ENCODE results near the gene GJB5. TPM values are rescaled to one million over a fixed set of nuclear protein-coding genes. Genes with fewer than 3 reads are reported as not detected.

The GJB5 gene
- total RNA-seq, 1 experiment from 2014 or later = not detected

GRCh38 chr1:34755961-34756360, 1.1 kb downstream of the GJB5 start:
- H3K36me3 Mint-ChIP-seq (ENCODE audit: insufficient read depth, unreplicated experiment) = no peaks in the 10 kb centered on the region
- no peak for TF ChIP-seq CTCF (IDR thresholded peaks at IDR 0.05; ENCODE audit: insufficient read depth in 1 of 2, low read depth in 1 of 2, low read length in 1 of 2, severe bottlenecking in 1 of 2, unreplicated experiment in 1 of 2)
- intact Hi-C loops (cut with micrococcal nuclease; ENCODE audit: unreplicated experiment) = no loop called here
- no peak overlapping the region for H3K4me3 Mint-ChIP-seq (ENCODE audit: unreplicated experiment)
- H3K27ac Mint-ChIP-seq (ENCODE audit: unreplicated experiment) = no peak overlapping the region
- Histone ChIP-seq H3K9me3 (no peaks in the 10 kb centered on the region), H3K27me3 (replicated peaks; ENCODE audit: control insufficient read depth, insufficient read depth, low read length) (no peaks in the 10 kb centered on the region), H3K4me3 (ENCODE audit: low read depth, low read length) (no peak overlapping the region), H3K4me1 (no peaks in the 10 kb centered on the region), H3K36me3 (ENCODE audit: control insufficient read depth, insufficient read depth, low read length) (no peaks in the 10 kb centered on the region)
- no peaks in the 10 kb centered on the region for H3K27me3 Mint-ChIP-seq (ENCODE audit: insufficient read depth, unreplicated experiment)
- CTCF ChIA-PET = interaction anchor here (0.9 kb wide), 1 partner anchor 13 kb away, joined by 3 read pairs; no protein-coding TSS in a partner anchor
- no peaks in the 10 kb centered on the region for H3K4me1 Mint-ChIP-seq (ENCODE audit: low read depth, unreplicated experiment)
- no peak for DNase-seq
- no TSS peak for BruUV-seq (replicated peaks)
- POLR2A ChIA-PET = no interaction called here
- H3K9me3 Mint-ChIP-seq (ENCODE audit: unreplicated experiment) = no peaks in the 10 kb centered on the region

GRCh38 chr1:34757386-34757785, 2.5 kb downstream of the GJB5 start:
- H3K9me3 ChIP-seq = no peaks in the 10 kb centered on the region
- intact Hi-C loops (cut with micrococcal nuclease; ENCODE audit: unreplicated experiment) = no loop called here
- no peaks in the 10 kb centered on the region for H3K27me3 Mint-ChIP-seq (ENCODE audit: insufficient read depth, unreplicated experiment)
- no peaks in the 10 kb centered on the region for H3K4me1 Mint-ChIP-seq (ENCODE audit: low read depth, unreplicated experiment)
- H3K4me3 Mint-ChIP-seq (ENCODE audit: unreplicated experiment) = no peak overlapping the region
- TF ChIP-seq CTCF (IDR thresholded peaks at IDR 0.05; ENCODE audit: insufficient read depth in 1 of 2, low read depth in 1 of 2, low read length in 1 of 2, severe bottlenecking in 1 of 2, unreplicated experiment in 1 of 2) = no peak
- H3K4me3 ChIP-seq (ENCODE audit: low read depth, low read length) = no peak overlapping the region
- H3K36me3 ChIP-seq (ENCODE audit: control insufficient read depth, insufficient read depth, low read length) = no peaks in the 10 kb centered on the region
- no peaks in the 10 kb centered on the region for H3K4me1 ChIP-seq
- BruUV-seq (replicated peaks) = no TSS peak
- POLR2A ChIA-PET = no interaction called here
- H3K9me3 Mint-ChIP-seq (ENCODE audit: unreplicated experiment) = no peaks in the 10 kb centered on the region
- no peak overlapping the region for H3K27ac Mint-ChIP-seq (ENCODE audit: unreplicated experiment)
- H3K36me3 Mint-ChIP-seq (ENCODE audit: insufficient read depth, unreplicated experiment) = no peaks in the 10 kb centered on the region
- CTCF ChIA-PET = no interaction called here
- H3K27me3 ChIP-seq (replicated peaks; ENCODE audit: control insufficient read depth, insufficient read depth, low read length) = no peaks in the 10 kb centered on the region
- no peak for DNase-seq

GRCh38 chr1:34758751-34759150, 3.9 kb downstream of the GJB5 start:
- Histone ChIP-seq H3K4me1 (peaks cover 3% of the 10 kb centered on the region; the same call in 1 of the 2 replicates), H3K4me3 (ENCODE audit: low read depth, low read length) (no peak overlapping the region), H3K9me3 (no peaks in the 10 kb centered on the region), H3K36me3 (ENCODE audit: control insufficient read depth, insufficient read depth, low read length) (no peaks in the 10 kb centered on the region), H3K27me3 (replicated peaks; ENCODE audit: control insufficient read depth, insufficient read depth, low read length) (no peaks in the 10 kb centered on the region)
- no TSS peak for BruUV-seq (replicated peaks)
- Mint-ChIP-seq H3K36me3 (ENCODE audit: insufficient read depth, unreplicated experiment) (no peaks in the 10 kb centered on the region), H3K27ac (ENCODE audit: unreplicated experiment) (no peak overlapping the region), H3K4me3 (ENCODE audit: unreplicated experiment) (no peak overlapping the region), H3K27me3 (ENCODE audit: insufficient read depth, unreplicated experiment) (no peaks in the 10 kb centered on the region), H3K4me1 (ENCODE audit: low read depth, unreplicated experiment) (peaks cover 9% of the 10 kb centered on the region), H3K9me3 (ENCODE audit: unreplicated experiment) (no peaks in the 10 kb centered on the region)
- ChIA-PET POLR2A (no interaction called here), CTCF (no interaction called here)
- no peak for DNase-seq
- no peak for TF ChIP-seq CTCF (IDR thresholded peaks at IDR 0.05; ENCODE audit: insufficient read depth in 1 of 2, low read depth in 1 of 2, low read length in 1 of 2, severe bottlenecking in 1 of 2, unreplicated experiment in 1 of 2)
- intact Hi-C loops (cut with micrococcal nuclease; ENCODE audit: unreplicated experiment) = no loop called here

Measured in Caco-2 (cell line).